AG10803 (cell line): Measurements from ENCODE around the gene NEURL3.

Experiments used
- DNase-seq: peaks from one replicate; pipeline ENCODE4 v3.0.0; 2010; ENCODE audit warnings: low read depth
- H3K4me3 ChIP-seq: 2 replicates; pipeline ENCODE4 v1.5.1; 2011; ENCODE audit warnings: mild to moderate bottlenecking, low read length, control low read depth
- TF ChIP-seq, protein P1 (sequence below): conservative IDR thresholded peaks from 2 replicates; pipeline ENCODE4 v1.5.1; 2011; ENCODE audit warnings: mild to moderate bottlenecking, low read length, control low read depth, inconsistent platforms

The NEURL3 gene

DNA sequence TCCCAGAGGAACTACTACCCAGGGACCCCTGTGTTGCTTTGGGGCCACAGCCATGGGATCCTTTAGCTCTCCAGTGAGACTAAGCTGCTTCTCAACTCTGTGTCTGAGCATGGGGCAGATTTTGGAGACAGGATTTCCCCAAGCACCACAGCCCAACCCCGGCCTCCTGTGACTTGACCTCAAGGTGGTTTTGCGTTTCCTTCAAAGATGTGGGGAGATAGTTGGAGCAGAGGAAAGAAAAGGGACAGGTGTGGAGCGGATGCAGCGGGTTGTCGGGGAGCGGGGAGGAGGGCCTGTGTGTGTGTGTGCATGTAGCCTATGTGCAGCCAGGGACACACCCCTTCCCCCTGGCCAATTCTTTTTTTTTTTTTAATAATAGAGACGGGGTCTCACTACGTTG is 41.6 kb upstream of the NEURL3 start:
- DNase-seq: no peak
- no peak overlapping the region for H3K4me3 ChIP-seq
- TF ChIP-seq, protein P1, sequence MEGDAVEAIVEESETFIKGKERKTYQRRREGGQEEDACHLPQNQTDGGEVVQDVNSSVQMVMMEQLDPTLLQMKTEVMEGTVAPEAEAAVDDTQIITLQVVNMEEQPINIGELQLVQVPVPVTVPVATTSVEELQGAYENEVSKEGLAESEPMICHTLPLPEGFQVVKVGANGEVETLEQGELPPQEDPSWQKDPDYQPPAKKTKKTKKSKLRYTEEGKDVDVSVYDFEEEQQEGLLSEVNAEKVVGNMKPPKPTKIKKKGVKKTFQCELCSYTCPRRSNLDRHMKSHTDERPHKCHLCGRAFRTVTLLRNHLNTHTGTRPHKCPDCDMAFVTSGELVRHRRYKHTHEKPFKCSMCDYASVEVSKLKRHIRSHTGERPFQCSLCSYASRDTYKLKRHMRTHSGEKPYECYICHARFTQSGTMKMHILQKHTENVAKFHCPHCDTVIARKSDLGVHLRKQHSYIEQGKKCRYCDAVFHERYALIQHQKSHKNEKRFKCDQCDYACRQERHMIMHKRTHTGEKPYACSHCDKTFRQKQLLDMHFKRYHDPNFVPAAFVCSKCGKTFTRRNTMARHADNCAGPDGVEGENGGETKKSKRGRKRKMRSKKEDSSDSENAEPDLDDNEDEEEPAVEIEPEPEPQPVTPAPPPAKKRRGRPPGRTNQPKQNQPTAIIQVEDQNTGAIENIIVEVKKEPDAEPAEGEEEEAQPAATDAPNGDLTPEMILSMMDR: no peak

DNA sequence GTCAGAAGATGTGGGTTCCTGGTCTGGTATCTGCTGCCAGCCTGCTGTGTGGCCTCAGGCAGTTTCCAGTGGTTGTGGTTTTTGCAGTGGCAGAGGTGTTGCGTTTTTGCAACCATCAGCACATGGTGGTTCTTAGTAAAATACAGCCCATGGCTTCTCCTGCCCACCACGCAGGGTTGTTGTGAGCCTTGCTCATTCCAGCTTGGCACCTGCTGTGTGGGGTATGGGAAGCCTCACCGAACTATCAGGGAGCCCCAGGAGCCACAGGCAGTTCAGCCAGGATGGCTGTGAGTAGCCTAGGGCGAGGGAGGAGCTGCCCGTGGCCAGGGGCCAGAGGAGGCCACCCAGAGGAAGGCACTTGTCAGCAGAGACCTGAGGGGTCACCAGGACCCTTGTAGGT is 41.2 kb upstream of the NEURL3 start:
- TF ChIP-seq, protein P1: no peak
- H3K4me3 ChIP-seq: no peak overlapping the region
- DNase-seq: no peak

DNA sequence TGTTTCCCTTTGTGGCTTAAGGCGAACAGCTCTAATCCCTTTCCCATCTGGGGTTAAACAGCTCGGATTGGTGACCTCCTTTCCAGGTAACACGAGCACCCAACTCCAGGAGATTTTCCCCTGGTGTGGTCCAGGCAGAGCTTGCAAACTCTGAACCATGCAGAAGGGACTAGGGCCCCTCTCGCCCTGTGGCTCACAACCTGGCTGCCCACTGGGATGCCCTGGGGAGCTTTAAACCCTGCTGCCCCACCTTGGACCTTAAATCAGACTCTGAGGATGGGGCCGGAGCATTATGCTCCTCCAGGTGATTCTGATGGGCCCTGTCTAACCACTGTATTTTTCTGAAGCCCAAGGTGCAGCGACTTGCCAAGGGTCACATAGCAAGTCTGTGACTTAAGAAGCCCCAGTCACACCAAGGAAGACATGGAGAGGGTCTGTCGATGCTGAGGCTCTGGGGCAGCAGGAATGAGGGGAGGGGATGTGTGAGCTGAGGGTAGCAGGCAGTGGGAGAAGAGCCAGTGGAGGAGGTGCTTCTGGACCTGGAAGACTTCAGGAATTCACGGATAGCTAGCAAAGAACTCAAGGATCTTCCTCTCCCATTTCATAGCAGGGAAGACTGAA is 37.3 kb upstream of the NEURL3 start:
- H3K4me3 ChIP-seq: no peak overlapping the region
- DNase-seq: no peak
- TF ChIP-seq, protein P1: no peak

DNA sequence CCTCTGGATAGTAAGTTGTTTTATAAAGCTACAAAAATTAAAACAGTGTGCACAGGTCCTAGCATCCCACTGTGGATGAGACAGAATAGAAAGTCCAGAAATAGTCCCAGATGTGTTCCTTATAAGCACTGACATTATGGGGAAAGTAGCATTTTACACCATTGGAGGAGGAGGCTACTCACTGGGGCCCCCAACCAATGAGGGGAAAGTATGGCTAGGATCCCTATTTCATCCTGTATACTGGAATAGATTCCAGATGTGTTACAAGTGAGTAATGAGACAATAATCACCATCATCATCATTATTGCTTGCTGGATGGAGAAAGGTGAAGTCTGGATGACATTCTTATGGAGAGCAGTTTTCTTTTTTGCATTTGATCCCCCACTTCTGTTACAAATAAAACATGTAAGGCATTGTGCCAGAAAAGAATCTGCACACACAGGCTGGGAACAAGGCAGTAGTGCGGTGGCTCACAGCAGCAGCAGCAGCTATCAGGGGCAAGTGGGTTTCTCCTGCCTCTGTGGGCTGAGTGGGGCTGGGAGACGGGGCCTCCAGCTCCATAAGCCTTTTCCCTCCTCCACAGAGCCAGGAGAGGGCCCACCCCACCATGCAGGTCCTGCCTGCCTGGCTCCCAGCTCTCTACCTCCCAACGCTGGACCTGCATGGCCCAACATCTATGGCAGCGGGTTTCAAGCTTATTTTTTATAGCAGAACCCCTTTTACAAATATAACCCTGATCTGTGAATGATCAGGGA is 36.4 kb upstream of the NEURL3 start:
- TF ChIP-seq, protein P1: no peak
- DNase-seq: peak; percentile 91

DNA sequence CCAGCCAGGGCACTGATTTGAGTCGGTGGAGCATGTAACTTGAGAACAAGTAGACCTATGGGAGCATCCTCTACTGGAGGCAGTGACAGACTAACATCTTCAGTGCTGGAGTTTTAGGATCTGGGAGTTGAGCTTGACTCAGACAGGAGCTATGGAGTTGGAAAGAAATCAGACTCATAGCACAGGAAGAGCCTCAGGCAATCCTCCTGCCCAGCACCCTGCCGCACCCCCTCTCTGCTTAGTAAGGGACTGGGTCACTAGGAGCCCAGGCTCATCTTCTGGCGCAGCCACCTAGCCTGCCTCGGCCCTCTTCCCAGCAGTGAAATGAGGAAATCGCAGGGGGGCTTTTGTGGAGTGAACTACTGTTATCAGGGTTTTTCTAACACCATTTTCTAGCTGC is 35.0 kb upstream of the NEURL3 start:
- TF ChIP-seq, protein P1: no peak
- DNase-seq: peak; percentile 74
- H3K4me3 ChIP-seq: no peak overlapping the region

More for the DNA sequence above, 36.4 kb upstream of the NEURL3 start:
- no peak overlapping the region for H3K4me3 ChIP-seq

DNA sequence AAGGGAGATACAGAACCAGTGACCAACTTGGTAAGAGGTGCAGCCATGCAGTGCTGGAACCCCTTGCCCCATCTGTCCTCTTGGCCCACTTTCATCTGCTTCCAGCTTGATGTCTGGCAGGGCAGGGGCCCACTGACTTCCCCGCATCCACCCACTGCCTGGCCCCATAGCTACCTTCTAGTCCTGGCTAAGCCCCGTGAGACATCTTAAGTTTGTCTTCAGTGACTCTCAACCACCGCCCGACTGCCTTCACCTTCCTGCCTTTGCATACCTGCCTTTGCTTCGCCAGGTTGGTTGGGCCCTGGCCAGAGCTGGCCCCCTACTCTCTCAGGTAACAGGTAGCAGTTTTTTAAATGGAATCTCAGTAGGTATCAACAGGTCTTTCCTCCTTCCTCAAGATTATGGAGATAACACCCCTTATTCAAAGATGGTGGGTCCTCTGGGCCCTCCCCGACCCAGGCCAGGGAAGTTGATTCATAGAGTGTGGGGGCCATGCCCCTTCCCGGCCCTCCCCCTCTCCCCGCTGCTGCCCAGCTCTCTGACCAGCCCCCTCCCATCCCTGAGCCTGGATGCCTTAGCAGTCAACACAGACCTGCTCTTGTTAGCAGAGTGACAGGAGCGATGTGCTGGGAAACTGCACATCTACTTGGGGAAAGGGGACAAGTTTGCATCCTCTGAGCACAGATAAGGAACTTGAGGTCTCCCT is 34.2 kb upstream of the NEURL3 start:
- H3K4me3 ChIP-seq: no peak overlapping the region; the same call in 1 of the 2 replicates

More for the DNA sequence above, 34.2 kb upstream of the NEURL3 start:
- DNase-seq: no peak
- TF ChIP-seq, protein P1: no peak
